ENCODE data around the gene TEX44. TPM values are rescaled to one million over a fixed set of nuclear protein-coding genes. Genes with fewer than 3 reads are reported as not detected.

TEX44 gene
- total and polyA plus RNA-seq, 11 donors: not detected

- no peak for TF ChIP-seq POLR2A (IDR thresholded peaks at IDR 0.05)
- TF ChIP-seq, protein P1, sequence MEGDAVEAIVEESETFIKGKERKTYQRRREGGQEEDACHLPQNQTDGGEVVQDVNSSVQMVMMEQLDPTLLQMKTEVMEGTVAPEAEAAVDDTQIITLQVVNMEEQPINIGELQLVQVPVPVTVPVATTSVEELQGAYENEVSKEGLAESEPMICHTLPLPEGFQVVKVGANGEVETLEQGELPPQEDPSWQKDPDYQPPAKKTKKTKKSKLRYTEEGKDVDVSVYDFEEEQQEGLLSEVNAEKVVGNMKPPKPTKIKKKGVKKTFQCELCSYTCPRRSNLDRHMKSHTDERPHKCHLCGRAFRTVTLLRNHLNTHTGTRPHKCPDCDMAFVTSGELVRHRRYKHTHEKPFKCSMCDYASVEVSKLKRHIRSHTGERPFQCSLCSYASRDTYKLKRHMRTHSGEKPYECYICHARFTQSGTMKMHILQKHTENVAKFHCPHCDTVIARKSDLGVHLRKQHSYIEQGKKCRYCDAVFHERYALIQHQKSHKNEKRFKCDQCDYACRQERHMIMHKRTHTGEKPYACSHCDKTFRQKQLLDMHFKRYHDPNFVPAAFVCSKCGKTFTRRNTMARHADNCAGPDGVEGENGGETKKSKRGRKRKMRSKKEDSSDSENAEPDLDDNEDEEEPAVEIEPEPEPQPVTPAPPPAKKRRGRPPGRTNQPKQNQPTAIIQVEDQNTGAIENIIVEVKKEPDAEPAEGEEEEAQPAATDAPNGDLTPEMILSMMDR (IDR thresholded peaks at IDR 0.05): no peak
- intact Hi-C loops (cut with DNase I): no loop called here
- no peak for DNase-seq
- Histone ChIP-seq H3K9me3 (no peaks in the 10 kb centered on the region), H3K27ac (no peak overlapping the region), H3K4me1 (peaks cover 0 to 28% (median 13%) of the 10 kb centered on the region in 12 donors), H3K36me3 (no peaks in the 10 kb centered on the region), H3K4me3 (no peak overlapping the region), H3K27me3 (no peaks in the 10 kb centered on the region)
- WGBS, 4 donors: 96 to 98% (median 97%) methylated on average over 10 of the region's 10 CpGs
- ATAC-seq: no peak
Measured at GRCh38 chr2:231622963-231623362, 30.3 kb downstream of the TEX44 start.

GRCh38 chr2:231626449-231626848 lies 33.8 kb downstream of the TEX44 start:
- Histone ChIP-seq H3K27ac (no peak overlapping the region), H3K4me1 (peaks cover 0 to 26% (median 12%) of the 10 kb centered on the region in 12 donors), H3K4me3 (no peak overlapping the region), H3K27me3 (no peaks in the 10 kb centered on the region), H3K9me3 (no peaks in the 10 kb centered on the region), H3K36me3 (no peaks in the 10 kb centered on the region)
- no peak for DNase-seq
- ATAC-seq: no peak
- WGBS, 4 donors: 64 to 94% (median 92%) methylated on average over 6 of the region's 6 CpGs
- intact Hi-C loops (cut with DNase I): no loop called here
- TF ChIP-seq POLR2A (IDR thresholded peaks at IDR 0.05): no peak
- TF ChIP-seq, protein P1 (IDR thresholded peaks at IDR 0.05): no peak

DNA sequence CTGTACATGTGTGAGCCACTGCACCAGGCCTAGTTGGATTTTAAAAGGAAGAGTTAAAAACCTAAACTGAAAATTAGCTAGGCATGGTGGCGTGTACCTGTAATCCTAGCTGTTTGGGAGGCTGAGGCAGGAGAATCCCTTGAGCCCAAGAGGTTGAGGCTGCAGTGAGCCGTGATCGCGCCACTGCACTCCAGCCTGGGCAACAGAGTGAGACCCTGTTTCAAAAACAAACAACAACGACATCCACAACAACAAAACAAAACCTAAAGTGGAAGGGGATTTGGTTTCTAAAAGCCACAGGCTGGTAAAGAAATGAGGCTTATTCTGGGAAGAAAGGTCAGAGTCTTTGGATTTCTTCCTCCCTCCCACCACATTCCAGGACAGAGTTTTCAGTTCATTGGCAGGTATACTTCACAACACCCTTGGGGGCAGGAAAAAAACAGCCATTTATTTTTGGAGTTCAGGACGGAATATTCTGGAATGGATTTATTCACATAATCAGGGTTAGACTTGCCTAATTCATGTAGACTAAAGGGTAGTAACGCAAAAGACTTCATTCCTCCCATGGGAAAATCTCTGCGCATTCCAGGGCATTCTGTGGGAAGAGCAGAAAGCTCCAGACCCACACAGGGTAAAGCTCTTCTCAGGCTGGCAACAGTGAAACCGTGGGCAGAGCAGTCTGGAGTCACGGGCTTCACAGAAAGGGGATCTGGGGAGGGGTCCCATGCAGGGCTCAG lies 34.9 kb downstream of the TEX44 start:
- WGBS, 4 donors: 61 to 74% (median 67%) methylated on average over 10 of the region's 10 CpGs
- Histone ChIP-seq H3K36me3 (no peaks in the 10 kb centered on the region), H3K9me3 (no peaks in the 10 kb centered on the region), H3K4me1 (peaks cover 0 to 20% (median 10%) of the 10 kb centered on the region in 12 donors), H3K27me3 (no peaks in the 10 kb centered on the region), H3K27ac (peak overlapping the region; percentile 51 to 90 (median 74)), H3K4me3 (peak overlapping the region in 3 of 12 donors; percentile 18 to 26 (median 20))
- DNase-seq: no peak
- intact Hi-C loops (cut with DNase I): no loop called here
- ATAC-seq: peak; percentile 21 to 51 (median 36)
- TF ChIP-seq, protein P1 (IDR thresholded peaks at IDR 0.05): no peak
- TF ChIP-seq POLR2A (IDR thresholded peaks at IDR 0.05): no peak

DNA sequence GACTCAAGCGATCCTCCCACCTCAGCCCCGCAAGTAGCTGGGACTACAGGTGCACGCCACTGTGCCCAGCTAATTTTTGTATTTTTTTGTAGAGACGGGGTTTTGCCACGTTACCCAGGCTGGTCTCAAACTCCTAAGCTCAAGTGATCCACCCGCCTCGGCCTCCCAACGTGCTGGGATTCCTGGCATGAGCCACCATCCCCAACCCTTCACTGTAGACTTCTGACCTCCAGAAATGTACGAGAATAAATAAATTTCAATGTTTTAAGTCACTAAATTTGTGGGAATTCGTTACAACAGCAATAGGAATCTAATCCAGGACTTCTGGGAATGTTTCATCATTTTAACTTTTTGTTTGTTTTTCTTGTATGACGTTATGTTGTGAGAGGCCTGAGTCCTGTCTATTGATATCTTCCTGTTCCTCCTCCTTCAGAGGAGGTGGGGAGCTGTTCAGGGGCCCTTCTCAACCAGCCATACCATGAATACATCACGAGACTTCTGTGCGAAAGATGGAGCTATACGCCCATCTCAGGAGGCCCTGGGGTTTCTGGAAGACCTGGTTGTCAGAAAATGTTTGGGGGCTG lies 40.0 kb downstream of the TEX44 start:
- no peak for DNase-seq
- no peak overlapping the region for H3K4me3 ChIP-seq
- intact Hi-C loops (cut with DNase I): no loop called here
- no peak for TF ChIP-seq POLR2A (IDR thresholded peaks at IDR 0.05)
- TF ChIP-seq, protein P1 (IDR thresholded peaks at IDR 0.05): no peak
- H3K4me1 ChIP-seq: peaks cover 0 to 14% (median 5%) of the 10 kb centered on the region in 12 donors
- peak in 1 of 4 donors; percentile 24 for ATAC-seq
- no peaks in the 10 kb centered on the region for H3K27me3 ChIP-seq
- WGBS, 4 donors: 81 to 83% (median 82%) methylated on average over 14 of the region's 14 CpGs
- H3K9me3 ChIP-seq: no peaks in the 10 kb centered on the region
- no peaks in the 10 kb centered on the region for H3K36me3 ChIP-seq
- peak overlapping the region in 2 of 12 donors; percentile 42 to 48 for H3K27ac ChIP-seq
